NCI-H2227 treated with DMSO at 0.1 percent for 48 hours (cell line): ENCODE measurements around the gene TCERG1.
"Not testable (repeated sequence)": the region's sequence is repeated elsewhere in the genome, so short reads cannot be mapped to it uniquely, and the experiment has no call there.

Experiments
- DNase-seq: peaks from one replicate; lab custom pipeline; 2025; lab: John Stamatoyannopoulos, UW

TCERG1 gene

GRCh38 chr5:146521403-146522106 is 74.4 kb downstream of the TCERG1 start:
- no peak for DNase-seq

- no peak for DNase-seq
Observed at GRCh38 chr5:146523698-146524097, 76.6 kb downstream of the TCERG1 start.

GRCh38 chr5:146527785-146528184 is 80.7 kb downstream of the TCERG1 start:
- DNase-seq = no peak

GRCh38 chr5:146528236-146528635 is 81.1 kb downstream of the TCERG1 start:
- no peak for DNase-seq

- no peak for DNase-seq
Observed at GRCh38 chr5:146529984-146530383, 82.9 kb downstream of the TCERG1 start.

- DNase-seq = peak; percentile 75
Observed at GRCh38 chr5:146533260-146533857, 86.2 kb downstream of the TCERG1 start.

- DNase-seq = no peak
Observed at GRCh38 chr5:146533882-146534281, 86.7 kb downstream of the TCERG1 start.

GRCh38 chr5:146538432-146538831 is 91.3 kb downstream of the TCERG1 start:
- no peak for DNase-seq

- DNase-seq = no peak
Observed at GRCh38 chr5:146539973-146540372, 92.8 kb downstream of the TCERG1 start.

- DNase-seq = no peak
Observed at GRCh38 chr5:146540414-146540813, 93.3 kb downstream of the TCERG1 start.

GRCh38 chr5:146541958-146542849 is 95.1 kb downstream of the TCERG1 start:
- DNase-seq = peak; percentile 41

GRCh38 chr5:146544232-146544631 is 97.1 kb downstream of the TCERG1 start:
- no peak for DNase-seq

- no peak for DNase-seq
Observed at GRCh38 chr5:146548781-146549449, 101.8 kb downstream of the TCERG1 start.

GRCh38 chr5:146549615-146550014 is 102.5 kb downstream of the TCERG1 start:
- no peak for DNase-seq

GRCh38 chr5:146553446-146553845 is 106.3 kb downstream of the TCERG1 start:
- DNase-seq = no peak

- not testable (repeated sequence) for DNase-seq
Observed at GRCh38 chr5:146556884-146557283, 109.8 kb downstream of the TCERG1 start.

- DNase-seq = no peak
Observed at GRCh38 chr5:146560205-146560812, 113.2 kb downstream of the TCERG1 start.
